ENCODE measurements around the gene LACRT. TPM values are rescaled to one million over a fixed set of nuclear protein-coding genes. Genes with fewer than 3 reads are reported as not detected.

The LACRT gene
- total and polyA plus RNA-seq, 2 of the 8 experiments (the other 6 are each of a cell fraction or from before 2014, with no cell fraction given) = not detected

- peaks cover 2% of the 10 kb centered on the region; the same call in 1 of the 2 replicates for H3K23me2 ChIP-seq (ENCODE audit: low read depth, low read length)
- no peak overlapping the region for H3K23ac ChIP-seq (ENCODE audit: insufficient read length)
- ChIA-PET CTCF (ENCODE audit: partially characterized antibody) (interaction anchor here (0.7 to 7.4 kb wide), 8 partner anchors 8 to 385 kb away, joined by 3 to 88 read pairs (median 4); no protein-coding TSS in a partner anchor), POLR2A (ENCODE audit: partially characterized antibody) (no interaction called here)
- no peak overlapping the region for H4K8ac ChIP-seq (ENCODE audit: extremely low read depth, insufficient read depth, low read length)
- H2AFZ ChIP-seq (ENCODE audit: low read length) = no peak overlapping the region
- WGBS, 2 experiments (ENCODE audit: extremely low coverage in 1 of 2, insufficient coverage in 1 of 2, insufficient read length in 1 of 2, insufficient replicate concordance in 2 of 2, low coverage in 1 of 2, low lambda C conversion rate in 2 of 2, missing lambda C conversion rate in 1 of 2) = 5% methylated on average over 2 of the region's 2 CpGs; no CpG with 5 or more reads in 1 of the 2 experiments
- DNase-seq (ENCODE audit: low read depth in 1 of 2, low spot score in 2 of 2) (peak in 1 of 2 experiments; percentile 46), FAIRE-seq (peak; percentile 86)
- H3K18ac ChIP-seq (ENCODE audit: extremely low read depth, low read length) = 0 out of 2 replicates have a peak overlapping the region, but pooled peaks have one; percentile 65
- 0 out of 2 replicates have a peak overlapping the region, but pooled peaks have one; percentile 64 for H2BK20ac ChIP-seq (ENCODE audit: low read length)
- no peak overlapping the region for H3K27ac ChIP-seq (ENCODE audit: low read depth, low read length)
- H4K5ac ChIP-seq (ENCODE audit: insufficient read length, low read depth, low read length) = no peak overlapping the region
- H2AK5ac ChIP-seq (ENCODE audit: low read depth, low read length) = no peak overlapping the region
- H3K4me1 ChIP-seq (replicated peaks in 1 of 4; ENCODE audit: control insufficient read depth in 3 of 4, insufficient read depth in 4 of 4, low read length in 3 of 4) = peaks cover 12 to 22% (median 18%) of the 10 kb centered on the region in 4 experiments
- H3K27me3 ChIP-seq (replicated peaks in 1 of 4; ENCODE audit: control insufficient read depth in 3 of 4, extremely low read depth in 1 of 4, insufficient read depth in 3 of 4, low read length in 3 of 4) = no peaks in the 10 kb centered on the region; a peak in 1 of 7 replicates
- peaks cover 5 to 6% of the 10 kb centered on the region in 2 experiments; a peak in 1 of 4 replicates for H3K9me3 ChIP-seq (ENCODE audit: insufficient read depth in 2 of 2, low read depth in 1 of 2, low read length in 1 of 2)
- peak overlapping the region; percentile 54 to 61 for H3K4me2 ChIP-seq (ENCODE audit: insufficient read depth in 1 of 2, low read depth in 2 of 2, low read length in 2 of 2)
- no peaks in the 10 kb centered on the region for H3K79me1 ChIP-seq (ENCODE audit: low read depth, low read length)
- H3K9ac ChIP-seq (replicated peaks in 1 of 4; ENCODE audit: extremely low read depth in 1 of 4, low read depth in 3 of 4, low read length in 3 of 4) = no peak overlapping the region
- H3K4ac ChIP-seq (replicated peaks; ENCODE audit: insufficient read length, low read depth, low read length) = no peak overlapping the region
- 0 out of 2 replicates have a peak overlapping the region, but pooled peaks have one; percentile 75 for H2BK12ac ChIP-seq (ENCODE audit: low read depth, low read length)
- no peak overlapping the region for H2BK120ac ChIP-seq (replicated peaks; ENCODE audit: low read depth, low read length)
- no peaks in the 10 kb centered on the region; a peak in 1 of 8 replicates for H3K36me3 ChIP-seq (ENCODE audit: control insufficient read depth in 2 of 4, insufficient read depth in 4 of 4, low read length in 3 of 4)
- no peaks in the 10 kb centered on the region for H4K20me1 ChIP-seq (replicated peaks in 1 of 2; ENCODE audit: control insufficient read depth in 1 of 2, insufficient read depth in 2 of 2, low read length in 2 of 2)
- peak overlapping the region; percentile 69; the same call in 1 of the 2 replicates for H2BK5ac ChIP-seq (ENCODE audit: low read depth, low read length)
- no peak overlapping the region for H4K91ac ChIP-seq (replicated peaks; ENCODE audit: insufficient read length, low read length)
- H3K14ac ChIP-seq (ENCODE audit: insufficient read length) = no peak overlapping the region
- H3K4me3 ChIP-seq (ENCODE audit: extremely low read depth in 1 of 4, insufficient read depth in 2 of 4, low read depth in 3 of 4, low read length in 4 of 4) = peak overlapping the region in 1 of 4 experiments; percentile 25; a peak in 1 of 8 replicates
- H3K79me2 ChIP-seq (ENCODE audit: control insufficient read depth in 1 of 2, insufficient read depth in 2 of 2, low read length in 2 of 2) = no peaks in the 10 kb centered on the region
- no peak overlapping the region for H3K56ac ChIP-seq (replicated peaks; ENCODE audit: insufficient read length, low read depth, low read length)
- H2BK15ac ChIP-seq (ENCODE audit: low read length) = no peak overlapping the region
- TF ChIP-seq MAX (IDR thresholded peaks at IDR 0.05) (peak; percentile 72), SIX5 (IDR thresholded peaks at IDR 0.05; ENCODE audit: low read depth, low read length) (no peak), EP300 (IDR thresholded peaks at IDR 0.05; ENCODE audit: borderline replicate concordance in 1 of 2, low read depth in 2 of 2, low read length in 2 of 2) (0 out of 3 replicates have a peak, but pooled peaks of 1 of the 2 experiments have one; percentile 30), SIN3A (conservative IDR thresholded peaks at IDR 0.05 in 1 of 2, IDR thresholded peaks at IDR 0.05 in 1 of 2; ENCODE audit: low read depth in 1 of 2, low read length in 2 of 2) (0 out of 4 replicates have a peak, but pooled peaks of 1 of the 2 experiments have one; percentile 26), SAP30 (IDR thresholded peaks at IDR 0.05; ENCODE audit: insufficient read depth, insufficient replicate concordance, low read length) (no peak), JUN (IDR thresholded peaks at IDR 0.05; ENCODE audit: low read depth, low read length) (no peak), MAFK (IDR thresholded peaks at IDR 0.05; ENCODE audit: low read depth, low read length) (no peak), SP4 (IDR thresholded peaks at IDR 0.05; ENCODE audit: low read length) (no peak), BCL11A (IDR thresholded peaks at IDR 0.05; ENCODE audit: low read depth in 2 of 2, low read length in 2 of 2) (no peak), RAD21 (IDR thresholded peaks at IDR 0.05 in 1 of 2, conservative IDR thresholded peaks at IDR 0.05 in 1 of 2; ENCODE audit: low read depth in 2 of 2, low read length in 2 of 2) (no peak)
Observed at GRCh38 chr12:54683398-54683797, 48.7 kb upstream of the LACRT start.

Data from H1 (cell line).